AG09309 (cell line): Measurements from ENCODE around the gene KIAA0930.
A peak's percentile ranks its signal among the peaks of the same experiment; 100 is the strongest.

Experiments used
- DNase-seq: peaks from one replicate; pipeline ENCODE4 v3.0.0-alpha.2; 2010; ENCODE audit warnings: low read depth
- H3K4me3 ChIP-seq: 2 replicates; pipeline ENCODE4 v1.5.1; 2011; ENCODE audit warnings: mild to moderate bottlenecking, low read depth, low read length, moderate library complexity; ENCODE audit not compliant: control insufficient read depth
- CTCF ChIP-seq: IDR thresholded peaks from 2 replicates; pipeline ENCODE4 v1.5.1; 2011; ENCODE audit warnings: mild to moderate bottlenecking, low read depth, low read length, inconsistent platforms; ENCODE audit not compliant: insufficient read depth, control insufficient read depth; ENCODE audit errors: missing control alignments

The KIAA0930 gene

GRCh38 chr22:45212992-45213751 is 27.5 kb downstream of the KIAA0930 start:
- peak overlapping the region; percentile 49 for H3K4me3 ChIP-seq
- no peak for DNase-seq
- no peak for TF ChIP-seq CTCF

- peak; percentile 3 for TF ChIP-seq CTCF
- peak overlapping the region; percentile 49 for H3K4me3 ChIP-seq
- DNase-seq = peak; percentile 74
Observed at GRCh38 chr22:45212306-45212709, 28.4 kb downstream of the KIAA0930 start.

- no peak for TF ChIP-seq CTCF
- peak overlapping the region; percentile 49 for H3K4me3 ChIP-seq
- no peak for DNase-seq
Observed at GRCh38 chr22:45211848-45212247, 28.8 kb downstream of the KIAA0930 start.

GRCh38 chr22:45211435-45211834 is 29.3 kb downstream of the KIAA0930 start:
- no peak for TF ChIP-seq CTCF
- DNase-seq = no peak
- peak overlapping the region; percentile 49 for H3K4me3 ChIP-seq

- peak overlapping the region; percentile 49 for H3K4me3 ChIP-seq
- peak; percentile 82 for DNase-seq
- no peak for TF ChIP-seq CTCF
Observed at GRCh38 chr22:45210991-45211390, 29.7 kb downstream of the KIAA0930 start.

GRCh38 chr22:45210577-45210976 is 30.1 kb downstream of the KIAA0930 start:
- TF ChIP-seq CTCF = no peak
- no peak for DNase-seq
- H3K4me3 ChIP-seq = peak overlapping the region; percentile 29
